Esophagus muscularis mucosa (tissue), 4 donors: ENCODE measurements around the gene TMEM167B. TPM values are rescaled to one million over a fixed set of nuclear protein-coding genes. Genes with fewer than 3 reads are reported as not detected.

ENCODE experiments used
- DNase-seq: peaks from one replicate; pipeline ENCODE4 v3.0.0-alpha.2; 2017; ENCODE audit errors: extremely low spot score
- H3K27ac ChIP-seq, 4 donors: fragments of 200-600 bp; sonication (generic); replicated peaks in 1 of 4; 1 replicate in 3 of 4; 2 replicates in 1 of 4; pipeline ENCODE4 v1.5.1; 2016 to 2019; ENCODE audit warnings: mild to moderate bottlenecking in 1 of 4
- H3K27me3 ChIP-seq, 4 donors: fragments of 200-600 bp; sonication (generic); one replicate each; pipeline versions ENCODE4 v1.5.1 to v1.6.0; 2016 to 2019
- H3K36me3 ChIP-seq, 4 donors: fragments of 200-600 bp; sonication (generic); one replicate each; pipeline ENCODE4 v1.5.1; 2016 to 2019
- H3K4me1 ChIP-seq, 4 donors: fragments of 200-600 bp; sonication (generic); one replicate each; pipeline ENCODE4 v1.5.1; 2016 to 2019
- H3K4me3 ChIP-seq, 4 donors: fragments of 200-600 bp; sonication (generic); 1 replicate in 2 of 4; 2 replicates in 2 of 4; pipeline ENCODE4 v1.5.1; 2016 to 2019; ENCODE audit warnings: mild to moderate bottlenecking in 4 of 4, moderate library complexity in 1 of 4
- H3K9me3 ChIP-seq, 4 donors: fragments of 200-600 bp; sonication (generic); 1 replicate in 3 of 4; 2 replicates in 1 of 4; pipeline ENCODE4 v1.5.1; 2016 to 2019
- EP300 ChIP-seq: sonication (generic); formaldehyde crosslinking; IDR thresholded peaks from one replicate; pipeline ENCODE4 v1.6.1; 2017; ENCODE audit warnings: antibody characterized with exemption
- POLR2A ChIP-seq: fragments of 450-650 bp; IDR thresholded peaks from one replicate; pipeline ENCODE4 v1.6.1; 2017; ENCODE audit warnings: antibody characterized with exemption, moderate library complexity, mild to moderate bottlenecking, low read depth
- POLR2AphosphoS5 ChIP-seq, 2 donors: sonication (generic); formaldehyde crosslinking; IDR thresholded peaks; one replicate each; pipeline ENCODE4 v1.6.1; 2017; ENCODE audit warnings: antibody characterized with exemption in 2 of 2
- WGBS: methylation state at CpG from one replicate; pipeline ENCODE4 v1.1.5; 2018; 5-methylcytosine and 5-hydroxymethylcytosine counted together
- intact Hi-C: fragments of 100-400 bp; cut with DNase I; formaldehyde crosslinking; loops from one replicate; pipeline ENCODE4 v1.15.1; 2023
- total RNA-seq, 4 donors: library from RNA; depleted of rRNA; stranded (reverse); fragments of >200 nt; gene quantifications; one replicate each; pipeline versions ENCODE4 v1.1.0 to v1.2.1, GENCODE V29; 2016
- TF ChIP-seq, protein P1 (sequence below), 3 experiments: fragments of 200-600 bp in 2 of 3; fragments of 450-650 bp in 1 of 3; sonication (generic) in 2 of 3; IDR thresholded peaks; one replicate each; pipeline ENCODE4 v1.5.1; 2017 to 2019; ENCODE audit warnings: antibody characterized with exemption in 3 of 3, mild to moderate bottlenecking in 2 of 3, moderate library complexity in 1 of 3

Gene TMEM167B
- total RNA-seq, 4 donors from 2014 or later: 24.9 to 35.3 (median 27.5) TPM

DNA sequence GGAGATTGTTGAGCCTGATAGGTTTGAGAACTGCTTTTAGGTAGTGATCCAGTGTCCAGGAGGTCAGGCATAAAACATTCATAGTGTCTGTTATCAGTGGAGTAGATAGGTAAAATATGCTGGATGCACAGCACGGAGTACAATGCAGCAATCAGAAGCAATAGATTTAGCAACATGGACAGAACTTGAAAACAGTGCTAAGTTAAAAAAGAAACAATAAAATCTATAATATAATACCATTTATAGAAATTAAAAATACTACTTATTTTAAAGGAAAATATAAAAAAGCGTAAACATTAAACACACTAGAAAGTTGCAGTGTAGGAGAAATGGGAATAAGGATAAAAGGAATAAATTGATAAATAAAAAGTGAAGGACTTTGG lies 11.3 kb upstream of the TMEM167B start:
- peaks cover 18 to 26% (median 22%) of the 10 kb centered on the region in 4 donors for H3K4me1 ChIP-seq
- H3K27ac ChIP-seq: peak overlapping the region; percentile 46 to 72 (median 69)
- 98% methylated on average over 2 of the region's 2 CpGs for whole genome bisulfite sequencing
- intact Hi-C loops: no loop called here
- TF ChIP-seq POLR2AphosphoS5 (IDR thresholded peaks at IDR 0.05): no peak
- TF ChIP-seq, protein P1, sequence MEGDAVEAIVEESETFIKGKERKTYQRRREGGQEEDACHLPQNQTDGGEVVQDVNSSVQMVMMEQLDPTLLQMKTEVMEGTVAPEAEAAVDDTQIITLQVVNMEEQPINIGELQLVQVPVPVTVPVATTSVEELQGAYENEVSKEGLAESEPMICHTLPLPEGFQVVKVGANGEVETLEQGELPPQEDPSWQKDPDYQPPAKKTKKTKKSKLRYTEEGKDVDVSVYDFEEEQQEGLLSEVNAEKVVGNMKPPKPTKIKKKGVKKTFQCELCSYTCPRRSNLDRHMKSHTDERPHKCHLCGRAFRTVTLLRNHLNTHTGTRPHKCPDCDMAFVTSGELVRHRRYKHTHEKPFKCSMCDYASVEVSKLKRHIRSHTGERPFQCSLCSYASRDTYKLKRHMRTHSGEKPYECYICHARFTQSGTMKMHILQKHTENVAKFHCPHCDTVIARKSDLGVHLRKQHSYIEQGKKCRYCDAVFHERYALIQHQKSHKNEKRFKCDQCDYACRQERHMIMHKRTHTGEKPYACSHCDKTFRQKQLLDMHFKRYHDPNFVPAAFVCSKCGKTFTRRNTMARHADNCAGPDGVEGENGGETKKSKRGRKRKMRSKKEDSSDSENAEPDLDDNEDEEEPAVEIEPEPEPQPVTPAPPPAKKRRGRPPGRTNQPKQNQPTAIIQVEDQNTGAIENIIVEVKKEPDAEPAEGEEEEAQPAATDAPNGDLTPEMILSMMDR (IDR thresholded peaks at IDR 0.05): no peak
- no peak for TF ChIP-seq POLR2A
- no peak for TF ChIP-seq EP300
- no peak for DNase-seq
- H3K36me3 ChIP-seq: no peaks in the 10 kb centered on the region
- no peak overlapping the region for H3K4me3 ChIP-seq
- H3K27me3 ChIP-seq: no peaks in the 10 kb centered on the region
- H3K9me3 ChIP-seq: no peaks in the 10 kb centered on the region

DNA sequence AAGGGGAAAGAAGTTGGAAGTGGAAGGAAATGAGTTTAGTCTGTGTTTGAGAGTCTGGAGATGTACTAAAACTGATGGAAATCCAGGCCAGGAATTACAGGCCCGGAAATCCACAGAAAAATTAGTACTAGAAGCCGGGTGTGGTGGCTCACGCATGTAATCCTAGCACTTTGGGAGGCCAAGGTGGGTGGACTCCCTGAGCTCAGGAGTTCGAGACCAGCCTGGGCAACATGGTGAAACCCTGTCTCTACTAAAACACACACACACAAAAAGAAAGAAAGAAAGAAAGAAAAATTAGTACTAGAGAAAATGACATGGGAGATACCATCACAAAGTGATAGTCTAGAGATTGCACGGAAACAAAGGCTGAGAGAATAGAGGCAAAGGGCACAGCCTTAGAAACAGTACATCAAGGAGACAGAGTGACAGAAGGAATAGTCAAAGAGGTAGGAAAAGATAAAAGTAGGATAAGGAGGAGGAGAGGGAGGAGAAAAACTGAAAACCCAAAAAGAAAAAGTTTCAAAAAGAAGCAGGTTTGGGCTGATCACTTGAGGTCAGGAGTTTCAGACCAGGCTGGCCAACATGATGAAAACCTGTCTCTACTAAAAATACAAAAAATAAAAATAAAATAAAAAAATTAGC lies 10.0 kb upstream of the TMEM167B start:
- TF ChIP-seq, protein P1 (IDR thresholded peaks at IDR 0.05): no peak
- TF ChIP-seq POLR2A (no peak), EP300 (no peak), POLR2AphosphoS5 (IDR thresholded peaks at IDR 0.05) (no peak)
- 89% methylated on average over 5 of the region's 5 CpGs for WGBS
- peaks cover 7 to 14% (median 11%) of the 10 kb centered on the region in 4 donors for H3K4me1 ChIP-seq
- no peaks in the 10 kb centered on the region for H3K9me3 ChIP-seq
- H3K27me3 ChIP-seq: no peaks in the 10 kb centered on the region
- intact Hi-C loops: no loop called here
- H3K4me3 ChIP-seq: no peak overlapping the region
- H3K27ac ChIP-seq: peak overlapping the region; percentile 46 to 72 (median 69)
- DNase-seq: no peak
- no peaks in the 10 kb centered on the region for H3K36me3 ChIP-seq

DNA sequence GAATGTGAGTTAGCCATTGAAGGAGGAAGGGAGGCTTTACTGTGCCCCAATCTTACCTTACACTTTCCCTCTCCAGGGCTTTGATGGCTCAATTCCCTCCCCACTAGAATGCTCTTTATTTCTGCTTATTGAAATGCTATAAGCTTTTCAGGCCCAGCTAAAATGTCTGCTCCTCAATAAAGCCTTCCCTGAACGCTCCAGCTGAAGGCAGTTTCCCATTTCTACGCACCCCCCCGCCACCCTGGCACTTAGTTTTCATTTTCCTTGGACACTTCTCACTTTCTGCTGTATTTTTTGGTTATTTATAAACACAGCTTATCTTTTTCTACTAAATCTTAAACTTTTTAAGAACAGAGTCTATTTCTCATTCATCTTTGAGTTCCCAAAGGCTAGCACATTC lies 7.1 kb upstream of the TMEM167B start:
- no peak for DNase-seq
- Histone ChIP-seq H3K27me3 (no peaks in the 10 kb centered on the region), H3K4me3 (no peak overlapping the region), H3K9me3 (no peaks in the 10 kb centered on the region), H3K36me3 (no peaks in the 10 kb centered on the region), H3K27ac (peak overlapping the region in 1 of 4 donors; percentile 23), H3K4me1 (peaks cover 0 to 7% (median 3%) of the 10 kb centered on the region in 4 donors)
- WGBS: 86% methylated on average over 3 of the region's 3 CpGs
- intact Hi-C loops: no loop called here
- TF ChIP-seq EP300 (no peak), POLR2A (no peak), POLR2AphosphoS5 (IDR thresholded peaks at IDR 0.05) (no peak)
- TF ChIP-seq, protein P1 (IDR thresholded peaks at IDR 0.05): no peak

DNA sequence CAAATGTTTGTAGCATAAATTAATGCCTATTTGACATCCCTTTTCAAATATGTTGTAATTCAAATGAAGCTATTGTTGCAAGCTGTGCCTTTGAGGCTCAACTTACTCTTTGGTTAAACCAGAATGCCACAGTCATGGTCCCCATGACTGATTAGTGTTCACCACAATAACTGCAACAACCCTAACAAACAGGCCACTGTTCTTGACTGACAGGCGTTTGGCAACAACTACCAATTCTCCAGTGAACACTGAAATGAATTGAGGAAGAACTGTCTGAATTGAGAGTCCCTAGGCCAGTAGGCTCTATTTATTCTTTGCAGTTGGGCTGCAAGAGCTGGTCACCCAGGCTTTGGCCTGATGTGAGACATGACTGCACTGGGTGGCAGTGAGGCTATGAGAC lies 6.6 kb upstream of the TMEM167B start:
- 45% methylated on average over 1 of the region's 1 CpG for WGBS
- Histone ChIP-seq H3K9me3 (no peaks in the 10 kb centered on the region), H3K4me1 (peaks cover 3 to 10% (median 6%) of the 10 kb centered on the region in 4 donors), H3K4me3 (no peak overlapping the region), H3K27ac (no peak overlapping the region), H3K36me3 (no peaks in the 10 kb centered on the region), H3K27me3 (no peaks in the 10 kb centered on the region)
- intact Hi-C loops: no loop called here
- DNase-seq: no peak
- TF ChIP-seq EP300 (no peak), POLR2AphosphoS5 (IDR thresholded peaks at IDR 0.05) (no peak), POLR2A (no peak)
- TF ChIP-seq, protein P1 (IDR thresholded peaks at IDR 0.05): no peak
